Measurements from ENCODE around the gene RAPGEF1.

- TF ChIP-seq CTCF (tag by site-specific recombination; IDR thresholded peaks at IDR 0.05) (no peak), IKZF3 (tag by site-specific recombination; IDR thresholded peaks at IDR 0.05) (no peak), ZNF157 (tag by site-specific recombination; IDR thresholded peaks at IDR 0.05) (no peak), ZNF549 (tag by site-specific recombination; IDR thresholded peaks at IDR 0.05) (no peak), ZNF555 (tag by site-specific recombination; conservative IDR thresholded peaks at IDR 0.05) (no peak), SP7 (tag by site-specific recombination; IDR thresholded peaks at IDR 0.05) (no peak), REST (tag by site-specific recombination; IDR thresholded peaks at IDR 0.05) (no peak), ZNF221 (tag by site-specific recombination; IDR thresholded peaks at IDR 0.05; ENCODE audit: borderline replicate concordance) (no peak), SETDB1 (IDR thresholded peaks at IDR 0.05; ENCODE audit: insufficient read length, low read length) (no peak), MYNN (tag by site-specific recombination; IDR thresholded peaks at IDR 0.05; ENCODE audit: borderline replicate concordance) (no peak)
These were observed 181.9 kb downstream of the RAPGEF1 start for GRCh38 chr9:131557855-131558548.
